Measurements from ENCODE around the gene SCAF1. TPM values are rescaled to one million over a fixed set of nuclear protein-coding genes. Genes with fewer than 3 reads are reported as not detected.
A peak's percentile ranks its signal among the peaks of the same experiment; 100 is the strongest.

The SCAF1 gene
- total and polyA plus RNA-seq, 2 of the 13 experiments (the other 11 are each of a cell fraction or from before 2014, with no cell fraction given): 3.3 to 6.1 TPM

DNA sequence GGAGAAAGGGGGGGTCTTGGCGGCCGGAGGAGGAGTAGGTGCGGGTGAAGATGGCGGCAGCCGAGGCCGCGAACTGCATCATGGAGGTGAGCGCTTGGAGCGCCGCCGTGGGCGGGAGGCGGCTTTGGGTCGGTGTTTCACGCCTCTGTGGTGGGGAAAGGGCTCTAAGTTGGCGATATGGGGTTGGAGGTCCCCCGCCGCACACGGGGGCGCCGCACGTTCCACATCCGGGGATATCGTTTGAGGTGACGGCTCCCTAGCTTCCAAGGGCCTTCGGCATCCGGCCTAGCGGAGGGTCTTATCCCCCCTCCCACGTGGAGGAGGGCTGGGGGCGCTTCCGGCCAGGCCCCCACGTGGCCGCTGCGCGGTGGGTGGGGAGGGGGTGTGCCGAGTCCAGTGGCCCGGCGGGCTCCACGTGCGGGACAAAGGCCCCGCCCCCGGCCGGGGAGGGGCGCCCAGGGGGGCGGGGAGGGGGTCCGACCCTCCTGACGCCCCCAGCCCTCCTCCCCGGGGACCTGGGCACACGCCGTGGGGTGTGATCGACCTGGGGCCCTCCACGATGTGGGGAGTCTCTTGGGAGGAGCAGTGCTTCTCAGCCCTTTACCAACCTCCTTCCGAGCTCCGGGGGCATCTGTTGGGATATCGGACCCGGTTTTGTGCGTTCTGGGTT, 35.4 kb downstream of the SCAF1 start, which contains the start of gene PRMT1 (continued):
- TF ChIP-seq ZNF83 (CRISPR knock-in tag; IDR thresholded peaks at IDR 0.05; ENCODE audit: borderline replicate concordance) (0 out of 2 replicates have a peak, but pooled peaks have one; percentile 49), TBX2 (CRISPR knock-in tag; IDR thresholded peaks at IDR 0.05; ENCODE audit: borderline replicate concordance) (peak; percentile 60; the same call in 1 of the 2 replicates), ZNF703 (CRISPR knock-in tag; IDR thresholded peaks at IDR 0.05; ENCODE audit: borderline replicate concordance) (no peak), IRF2 (CRISPR knock-in tag; IDR thresholded peaks at IDR 0.05) (peak; percentile 33; the same call in 1 of the 2 replicates), DNMT3B (CRISPR knock-in tag; conservative IDR thresholded peaks at IDR 0.05) (0 out of 2 replicates have a peak, but pooled peaks have one; percentile 46), SYNCRIP (IDR thresholded peaks at IDR 0.05; ENCODE audit: insufficient read depth, low read depth, low read length) (no peak), SRF (IDR thresholded peaks at IDR 0.05; ENCODE audit: low read depth, low read length) (no peak), ZNF3 (CRISPR knock-in tag; IDR thresholded peaks at IDR 0.05) (no peak), TAF15 (IDR thresholded peaks at IDR 0.05; ENCODE audit: low read depth, low read length, poor library complexity, severe bottlenecking) (no peak), ZNF468 (CRISPR knock-in tag; IDR thresholded peaks at IDR 0.05) (0 out of 2 replicates have a peak, but pooled peaks have one; percentile 40), HOXA9 (CRISPR knock-in tag; IDR thresholded peaks at IDR 0.05; ENCODE audit: borderline replicate concordance) (no peak), ZNF761 (CRISPR knock-in tag; conservative IDR thresholded peaks at IDR 0.05) (no peak), FOXC1 (CRISPR knock-in tag; IDR thresholded peaks at IDR 0.05; ENCODE audit: borderline replicate concordance) (no peak), ZNF780A (CRISPR knock-in tag; IDR thresholded peaks at IDR 0.05) (no peak), ZNF124 (CRISPR knock-in tag; IDR thresholded peaks at IDR 0.05) (peak; percentile 68; the same call in 1 of the 2 replicates), ZBTB21 (CRISPR knock-in tag; IDR thresholded peaks at IDR 0.05) (no peak), IKZF1 (IDR thresholded peaks at IDR 0.05) (no peak), SMAD3 (CRISPR knock-in tag; IDR thresholded peaks at IDR 0.05) (0 out of 2 replicates have a peak, but pooled peaks have one; percentile 54), SNAI1 (CRISPR knock-in tag; IDR thresholded peaks at IDR 0.05; ENCODE audit: borderline replicate concordance) (peak; percentile 70; the same call in 1 of the 2 replicates), ZNF776 (CRISPR knock-in tag; IDR thresholded peaks at IDR 0.05) (peak; percentile 64), ZNF652 (CRISPR knock-in tag; IDR thresholded peaks at IDR 0.05; ENCODE audit: borderline replicate concordance, low read depth) (no peak), ZEB1 (IDR thresholded peaks at IDR 0.05; ENCODE audit: insufficient replicate concordance, low read depth) (no peak)
- TF ChIP-seq, protein P1, sequence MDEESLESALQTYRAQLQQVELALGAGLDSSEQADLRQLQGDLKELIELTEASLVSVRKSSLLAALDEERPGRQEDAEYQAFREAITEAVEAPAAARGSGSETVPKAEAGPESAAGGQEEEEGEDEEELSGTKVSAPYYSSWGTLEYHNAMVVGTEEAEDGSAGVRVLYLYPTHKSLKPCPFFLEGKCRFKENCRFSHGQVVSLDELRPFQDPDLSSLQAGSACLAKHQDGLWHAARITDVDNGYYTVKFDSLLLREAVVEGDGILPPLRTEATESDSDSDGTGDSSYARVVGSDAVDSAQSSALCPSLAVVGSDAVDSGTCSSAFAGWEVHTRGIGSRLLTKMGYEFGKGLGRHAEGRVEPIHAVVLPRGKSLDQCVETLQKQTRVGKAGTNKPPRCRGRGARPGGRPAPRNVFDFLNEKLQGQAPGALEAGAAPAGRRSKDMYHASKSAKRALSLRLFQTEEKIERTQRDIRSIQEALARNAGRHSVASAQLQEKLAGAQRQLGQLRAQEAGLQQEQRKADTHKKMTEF (CRISPR knock-in tag; IDR thresholded peaks at IDR 0.05): peak; percentile 43; the same call in 1 of the 2 replicates
- TF ChIP-seq, protein P2, sequence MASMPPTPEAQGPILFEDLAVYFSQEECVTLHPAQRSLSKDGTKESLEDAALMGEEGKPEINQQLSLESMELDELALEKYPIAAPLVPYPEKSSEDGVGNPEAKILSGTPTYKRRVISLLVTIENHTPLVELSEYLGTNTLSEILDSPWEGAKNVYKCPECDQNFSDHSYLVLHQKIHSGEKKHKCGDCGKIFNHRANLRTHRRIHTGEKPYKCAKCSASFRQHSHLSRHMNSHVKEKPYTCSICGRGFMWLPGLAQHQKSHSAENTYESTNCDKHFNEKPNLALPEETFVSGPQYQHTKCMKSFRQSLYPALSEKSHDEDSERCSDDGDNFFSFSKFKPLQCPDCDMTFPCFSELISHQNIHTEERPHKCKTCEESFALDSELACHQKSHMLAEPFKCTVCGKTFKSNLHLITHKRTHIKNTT (CRISPR knock-in tag; IDR thresholded peaks at IDR 0.05): no peak
- TF ChIP-seq, protein P3, sequence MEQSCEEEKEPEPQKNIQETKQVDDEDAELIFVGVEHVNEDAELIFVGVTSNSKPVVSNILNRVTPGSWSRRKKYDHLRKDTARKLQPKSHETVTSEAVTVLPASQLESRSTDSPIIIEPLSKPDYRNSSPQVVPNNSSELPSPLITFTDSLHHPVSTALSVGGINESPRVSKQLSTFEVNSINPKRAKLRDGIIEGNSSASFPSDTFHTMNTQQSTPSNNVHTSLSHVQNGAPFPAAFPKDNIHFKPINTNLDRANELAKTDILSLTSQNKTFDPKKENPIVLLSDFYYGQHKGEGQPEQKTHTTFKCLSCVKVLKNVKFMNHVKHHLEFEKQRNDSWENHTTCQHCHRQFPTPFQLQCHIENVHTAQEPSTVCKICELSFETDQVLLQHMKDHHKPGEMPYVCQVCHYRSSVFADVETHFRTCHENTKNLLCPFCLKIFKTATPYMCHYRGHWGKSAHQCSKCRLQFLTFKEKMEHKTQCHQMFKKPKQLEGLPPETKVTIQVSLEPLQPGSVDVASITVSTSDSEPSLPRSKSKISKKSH (CRISPR knock-in tag; IDR thresholded peaks at IDR 0.05; ENCODE audit: borderline replicate concordance): peak; percentile 4; the same call in 1 of the 2 replicates
- TF ChIP-seq, protein P4, sequence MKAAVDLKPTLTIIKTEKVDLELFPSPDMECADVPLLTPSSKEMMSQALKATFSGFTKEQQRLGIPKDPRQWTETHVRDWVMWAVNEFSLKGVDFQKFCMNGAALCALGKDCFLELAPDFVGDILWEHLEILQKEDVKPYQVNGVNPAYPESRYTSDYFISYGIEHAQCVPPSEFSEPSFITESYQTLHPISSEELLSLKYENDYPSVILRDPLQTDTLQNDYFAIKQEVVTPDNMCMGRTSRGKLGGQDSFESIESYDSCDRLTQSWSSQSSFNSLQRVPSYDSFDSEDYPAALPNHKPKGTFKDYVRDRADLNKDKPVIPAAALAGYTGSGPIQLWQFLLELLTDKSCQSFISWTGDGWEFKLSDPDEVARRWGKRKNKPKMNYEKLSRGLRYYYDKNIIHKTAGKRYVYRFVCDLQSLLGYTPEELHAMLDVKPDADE (CRISPR knock-in tag; IDR thresholded peaks at IDR 0.05): no peak

Measured in HepG2 (cell line).